K562 (cell line): ENCODE data around the gene LEPROT. TPM values are rescaled to one million over a fixed set of nuclear protein-coding genes. Genes with fewer than 3 reads are reported as not detected.

Source experiments
- ADNP ChIP-seq: fragments of 200-800 bp; sonication (Bioruptor generic); IDR thresholded peaks from 2 replicates; pipeline ENCODE4 v1.6.1; 2016; ENCODE audit warnings: missing genetic modification characterization, missing compliant biosample characterization
- E2F5 ChIP-seq: sonication (generic); formaldehyde crosslinking; IDR thresholded peaks from 2 replicates; pipeline ENCODE4 v1.8.0; 2022; ENCODE audit warnings: mild to moderate bottlenecking, missing genetic modification reagents
- E2F6 ChIP-seq, 2 experiments: IDR thresholded peaks; 2 replicates each; pipeline ENCODE4 v1.6.1; 2011; ENCODE audit warnings: borderline replicate concordance in 1 of 2, control low read depth in 1 of 2, low read depth in 1 of 2, low read length in 1 of 2, mild to moderate bottlenecking in 1 of 2, mixed read lengths in 1 of 2, moderate library complexity in 1 of 2; ENCODE audit not compliant: insufficient read depth in 1 of 2, insufficient read length in 1 of 2, poor library complexity in 1 of 2, severe bottlenecking in 1 of 2; ENCODE audit errors: extremely low read depth in 1 of 2
- IRF2 ChIP-seq: sonication (generic); formaldehyde crosslinking; IDR thresholded peaks from 2 replicates; pipeline ENCODE4 v1.8.1; 2022; ENCODE audit warnings: mild to moderate bottlenecking, missing genetic modification reagents
- NR2C1 ChIP-seq, 2 experiments: fragments of 450-650 bp; IDR thresholded peaks; 2 replicates each; pipeline ENCODE4 v1.6.1; 2017; ENCODE audit warnings: mild to moderate bottlenecking in 2 of 2, antibody characterized with exemption in 1 of 2, inconsistent platforms in 1 of 2, missing compliant biosample characterization in 1 of 2, missing genetic modification characterization in 1 of 2
- TAF1 ChIP-seq: IDR thresholded peaks from 2 replicates; pipeline ENCODE4 v1.6.1; 2011; ENCODE audit warnings: mild to moderate bottlenecking, low read length, moderate library complexity; ENCODE audit not compliant: insufficient read depth, control insufficient read depth, severe bottlenecking; ENCODE audit errors: extremely low read depth
- TRIM24 ChIP-seq, 2 experiments: fragments of 450-650 bp; IDR thresholded peaks; 2 replicates each; pipeline ENCODE4 v1.6.1; 2016
- ZNF274 ChIP-seq: IDR thresholded peaks from 2 replicates; pipeline ENCODE4 v1.6.1; 2011; ENCODE audit warnings: low read depth, mild to moderate bottlenecking, low read length, moderate library complexity, borderline replicate concordance
- polyA plus RNA-seq, 8 experiments: library from polyadenylated mRNA; depleted of rRNA in 4 of 8; stranded (reverse) in 5 of 8; unstranded in 3 of 8; fragments of >200 nt; fragmentation: Nextera tagmentation in 2 of 8; fragmentation: Illumina TruSeq in 1 of 8; extraction: Ambion mirVana in 2 of 8; extraction: Trizol in 1 of 8; gene quantifications; 2 replicates each; pipeline versions ENCODE4 v1.2.1 to v1.2.3, GENCODE V29; 2011 to 2014; ENCODE audit warnings: inconsistent platforms in 1 of 8, missing spikeins in 1 of 8
- total RNA-seq, 7 experiments: library from RNA; depleted of rRNA in 6 of 7; stranded (reverse); fragments of >200 nt in 6 of 7; fragmentation: Illumina TruSeq in 2 of 7; extraction: Trizol in 2 of 7; gene quantifications; 2 replicates each; pipeline versions ENCODE4 v1.2.1 to v1.2.3, GENCODE V29; 2011 to 2021; ENCODE audit warnings: low replicate concordance in 1 of 7
- TF ChIP-seq, protein P1 (sequence below), 2 experiments: fragments of 450-650 bp; IDR thresholded peaks; 2 replicates each; pipeline ENCODE4 v1.6.1; 2016; ENCODE audit warnings: mild to moderate bottlenecking in 2 of 2, borderline replicate concordance in 1 of 2, low read depth in 1 of 2, moderate library complexity in 1 of 2
- TF ChIP-seq, protein P2 (sequence below), 2 experiments: IDR thresholded peaks in 1 of 2; conservative IDR thresholded peaks in 1 of 2; 2 replicates each; pipeline ENCODE4 v1.6.1; 2016; ENCODE audit warnings: low read depth in 2 of 2, mild to moderate bottlenecking in 1 of 2, missing compliant biosample characterization in 1 of 2, missing genetic modification characterization in 1 of 2, moderate library complexity in 1 of 2

LEPROT gene
- total and polyA plus RNA-seq, 9 of the 15 experiments (the other 6 are each of a cell fraction or from before 2014, with no cell fraction given): 28.1 to 97.5 (median 45.8) TPM

DNA sequence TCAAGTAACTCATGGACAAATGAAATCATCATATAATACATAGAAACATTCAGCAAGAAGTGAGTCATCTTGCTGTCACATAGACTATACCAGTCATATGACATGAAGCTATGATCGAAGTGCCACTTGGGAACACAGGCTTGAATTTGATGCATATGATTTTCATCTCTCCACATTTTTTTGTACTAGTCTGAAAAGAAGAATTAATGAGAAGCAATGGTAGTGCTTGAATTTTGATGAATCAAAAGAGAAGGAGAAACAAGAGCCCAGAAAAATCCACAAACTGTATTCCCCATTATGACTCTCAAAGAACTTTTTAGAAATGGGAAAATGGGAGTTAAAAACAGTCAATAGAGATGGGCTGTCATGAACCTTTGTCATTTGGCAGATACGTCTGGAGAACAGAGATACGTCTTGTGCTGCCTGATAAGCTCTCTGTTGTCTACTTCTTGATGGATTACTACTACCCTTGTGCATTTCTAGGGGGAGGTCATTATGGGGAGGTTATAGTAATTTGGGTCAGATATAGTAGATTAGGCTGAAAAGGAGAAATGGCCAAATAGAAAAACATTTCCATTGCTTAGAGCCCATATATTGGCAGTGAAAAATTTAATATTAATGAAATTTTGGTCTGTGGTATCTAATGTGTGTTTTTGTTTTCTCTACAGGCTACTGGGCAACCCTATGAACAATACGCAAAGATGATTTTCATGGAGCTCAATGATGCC, 8.0 kb upstream of the LEPROT start (continued):
- TF ChIP-seq NR2C1 (IDR thresholded peaks at IDR 0.05) (peak; percentile 82), NR2C1 (tag; IDR thresholded peaks at IDR 0.05) (peak; percentile 90), IRF2 (CRISPR knock-in tag) (no peak), ZNF274 (no peak), TRIM24 (IDR thresholded peaks at IDR 0.05) (peak; percentile 92 to 93), E2F5 (CRISPR knock-in tag) (no peak), TAF1 (no peak), E2F6 (IDR thresholded peaks at IDR 0.05; ENCODE audit: borderline replicate concordance in 1 of 2, extremely low read depth in 1 of 2, insufficient read depth in 1 of 2, insufficient read length in 1 of 2, low read depth in 1 of 2, low read length in 1 of 2, poor library complexity in 1 of 2, severe bottlenecking in 1 of 2) (no peak), ADNP (tag) (no peak)
- TF ChIP-seq, protein P1, sequence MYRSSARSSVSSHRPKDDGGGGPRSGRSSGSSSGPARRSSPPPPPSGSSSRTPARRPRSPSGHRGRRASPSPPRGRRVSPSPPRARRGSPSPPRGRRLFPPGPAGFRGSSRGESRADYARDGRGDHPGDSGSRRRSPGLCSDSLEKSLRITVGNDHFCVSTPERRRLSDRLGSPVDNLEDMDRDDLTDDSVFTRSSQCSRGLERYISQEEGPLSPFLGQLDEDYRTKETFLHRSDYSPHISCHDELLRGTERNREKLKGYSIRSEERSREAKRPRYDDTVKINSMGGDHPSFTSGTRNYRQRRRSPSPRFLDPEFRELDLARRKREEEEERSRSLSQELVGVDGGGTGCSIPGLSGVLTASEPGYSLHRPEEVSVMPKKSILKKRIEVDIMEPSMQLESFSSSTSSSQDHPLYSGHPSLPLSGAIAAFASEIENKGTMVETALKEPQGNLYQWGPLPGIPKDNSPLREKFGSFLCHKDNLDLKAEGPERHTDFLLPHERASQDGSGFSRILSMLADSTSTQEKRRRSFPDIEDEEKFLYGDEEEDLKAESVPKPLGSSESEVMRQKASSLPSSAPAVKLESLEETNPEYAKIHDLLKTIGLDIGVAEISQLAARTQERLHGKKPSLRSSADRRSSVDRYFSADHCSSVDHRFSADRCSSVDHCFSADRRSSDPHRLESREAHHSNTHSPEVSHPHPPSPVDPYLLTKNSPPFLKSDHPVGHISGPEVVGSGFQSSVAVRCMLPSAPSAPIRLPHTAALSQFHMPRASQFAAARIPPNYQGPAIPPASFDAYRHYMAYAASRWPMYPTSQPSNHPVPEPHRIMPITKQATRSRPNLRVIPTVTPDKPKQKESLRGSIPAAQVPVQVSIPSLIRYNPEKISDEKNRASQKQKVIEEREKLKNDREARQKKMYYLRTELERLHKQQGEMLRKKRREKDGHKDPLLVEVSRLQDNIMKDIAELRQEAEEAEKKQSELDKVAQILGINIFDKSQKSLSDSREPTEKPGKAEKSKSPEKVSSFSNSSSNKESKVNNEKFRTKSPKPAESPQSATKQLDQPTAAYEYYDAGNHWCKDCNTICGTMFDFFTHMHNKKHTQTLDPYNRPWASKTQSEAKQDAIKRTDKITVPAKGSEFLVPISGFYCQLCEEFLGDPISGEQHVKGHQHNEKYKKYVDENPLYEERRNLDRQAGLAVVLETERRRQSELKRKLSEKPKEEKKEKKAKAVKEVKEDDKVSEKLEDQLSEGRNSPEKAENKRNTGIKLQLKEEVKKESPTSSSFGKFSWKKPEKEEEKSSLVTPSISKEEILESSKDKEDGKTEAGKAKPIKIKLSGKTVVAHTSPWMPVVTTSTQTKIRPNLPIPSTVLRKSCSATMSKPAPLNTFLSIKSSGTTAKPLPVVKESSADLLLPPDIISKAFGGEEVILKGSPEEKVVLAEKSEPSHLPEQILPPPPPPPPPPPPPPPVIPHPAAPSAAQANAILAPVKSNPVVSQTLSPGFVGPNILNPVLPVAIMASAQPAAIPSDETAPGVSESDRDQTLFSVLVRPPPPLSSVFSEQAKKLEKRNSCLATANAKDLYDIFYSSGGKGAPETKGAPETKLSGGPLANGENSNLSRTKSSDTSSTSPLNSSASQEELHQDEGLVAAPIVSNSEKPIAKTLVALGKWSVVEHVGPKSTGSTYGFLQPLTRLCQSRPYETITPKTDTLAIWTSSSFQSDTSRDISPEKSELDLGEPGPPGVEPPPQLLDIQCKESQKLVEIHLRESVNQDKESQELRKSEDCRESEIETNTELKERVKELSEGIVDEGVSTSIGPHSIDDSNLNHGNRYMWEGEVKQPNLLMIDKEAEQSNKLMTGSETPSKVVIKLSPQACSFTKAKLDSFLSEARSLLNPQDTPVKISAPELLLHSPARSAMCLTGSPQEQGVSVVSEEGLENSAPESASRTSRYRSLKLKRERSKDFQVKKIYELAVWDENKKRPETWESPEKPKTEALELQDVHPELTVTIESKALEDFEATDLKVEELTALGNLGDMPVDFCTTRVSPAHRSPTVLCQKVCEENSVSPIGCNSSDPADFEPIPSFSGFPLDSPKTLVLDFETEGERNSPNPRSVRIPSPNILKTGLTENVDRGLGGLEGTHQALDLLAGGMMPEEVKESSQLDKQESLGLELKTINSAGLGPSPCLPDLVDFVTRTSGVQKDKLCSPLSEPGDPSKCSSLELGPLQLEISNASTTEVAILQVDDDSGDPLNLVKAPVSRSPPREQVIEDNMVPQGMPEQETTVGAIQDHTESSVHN (IDR thresholded peaks at IDR 0.05; ENCODE audit: borderline replicate concordance in 1 of 2, low read depth in 1 of 2): peak; percentile 35 to 76; a peak in 2 of 4 replicates
- TF ChIP-seq, protein P2, sequence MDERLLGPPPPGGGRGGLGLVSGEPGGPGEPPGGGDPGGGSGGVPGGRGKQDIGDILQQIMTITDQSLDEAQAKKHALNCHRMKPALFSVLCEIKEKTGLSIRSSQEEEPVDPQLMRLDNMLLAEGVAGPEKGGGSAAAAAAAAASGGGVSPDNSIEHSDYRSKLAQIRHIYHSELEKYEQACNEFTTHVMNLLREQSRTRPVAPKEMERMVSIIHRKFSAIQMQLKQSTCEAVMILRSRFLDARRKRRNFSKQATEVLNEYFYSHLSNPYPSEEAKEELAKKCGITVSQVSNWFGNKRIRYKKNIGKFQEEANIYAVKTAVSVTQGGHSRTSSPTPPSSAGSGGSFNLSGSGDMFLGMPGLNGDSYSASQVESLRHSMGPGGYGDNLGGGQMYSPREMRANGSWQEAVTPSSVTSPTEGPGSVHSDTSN (CRISPR knock-in tag; IDR thresholded peaks at IDR 0.05; ENCODE audit: low read depth): no peak; the same call in none of the 2 replicates
- TF ChIP-seq, protein P2 (tag; conservative IDR thresholded peaks at IDR 0.05; ENCODE audit: low read depth): peak; percentile 99
